Measurements from ENCODE around the gene TIAM2.

Gene TIAM2

GRCh38 chr6:155245831-155246230 lies 250.7 kb downstream of the TIAM2 start:
- no peak overlapping the region for H3K4me3 ChIP-seq (ENCODE audit: low read depth, low read length)
- TF ChIP-seq CTCF (IDR thresholded peaks at IDR 0.05; ENCODE audit: low read depth, low read length): no peak

- H3K4me3 ChIP-seq (ENCODE audit: low read depth, low read length): no peak overlapping the region
- TF ChIP-seq CTCF (IDR thresholded peaks at IDR 0.05; ENCODE audit: low read depth, low read length): no peak
These were observed 251.7 kb downstream of the TIAM2 start for GRCh38 chr6:155246825-155247224.

GRCh38 chr6:155247618-155248007 lies 252.5 kb downstream of the TIAM2 start:
- H3K4me3 ChIP-seq (ENCODE audit: low read depth, low read length): no peak overlapping the region
- no peak for TF ChIP-seq CTCF (IDR thresholded peaks at IDR 0.05; ENCODE audit: low read depth, low read length)

- H3K4me3 ChIP-seq (ENCODE audit: low read depth, low read length): no peak overlapping the region
- peak; percentile 73 for TF ChIP-seq CTCF (IDR thresholded peaks at IDR 0.05; ENCODE audit: low read depth, low read length)
These were observed 253.2 kb downstream of the TIAM2 start for GRCh38 chr6:155248008-155249001.

GRCh38 chr6:155250701-155251381 lies 255.7 kb downstream of the TIAM2 start:
- no peak for TF ChIP-seq CTCF (IDR thresholded peaks at IDR 0.05; ENCODE audit: low read depth, low read length)
- no peak overlapping the region for H3K4me3 ChIP-seq (ENCODE audit: low read depth, low read length)

- no peak overlapping the region for H3K4me3 ChIP-seq (ENCODE audit: low read depth, low read length)
- no peak for TF ChIP-seq CTCF (IDR thresholded peaks at IDR 0.05; ENCODE audit: low read depth, low read length)
These were observed 257.5 kb downstream of the TIAM2 start for GRCh38 chr6:155252581-155252980.

- no peak overlapping the region for H3K4me3 ChIP-seq (ENCODE audit: low read depth, low read length)
- no peak for TF ChIP-seq CTCF (IDR thresholded peaks at IDR 0.05; ENCODE audit: low read depth, low read length)
These were observed 258.2 kb downstream of the TIAM2 start for GRCh38 chr6:155253337-155253736.

Measured in WI38 (cell line).